ENCODE data around the gene FAR2.

GRCh38 chr12:29282031-29282816, 133.1 kb downstream of the FAR2 start:
- TF ChIP-seq CTCF (IDR thresholded peaks at IDR 0.05), result no peak
- TF ChIP-seq POLR2A (IDR thresholded peaks at IDR 0.05), result no peak
